GM19324 (cell line): ENCODE measurements around the gene SNRPD1.
"Not testable (repeated sequence)": the region's sequence is repeated elsewhere in the genome, so short reads cannot be mapped to it uniquely, and the experiment has no call there.

Source experiments
- ATAC-seq: cut with Tn5 transposase; IDR thresholded peaks from one replicate; pipeline ENCODE4 v1.9.1; 2021; ENCODE audit warnings: mild to moderate bottlenecking, moderate library complexity; ENCODE audit not compliant: unreplicated experiment, low FRiP score

SNRPD1 gene

GRCh38 chr18:21612125-21613039 is at the start of gene SNRPD1:
TSS of gene SNRPD1 (plus strand) at chr18:21612314. CDS start at chr18:21612430, 116 bp downstream.
- peak; percentile 98 for ATAC-seq

GRCh38 chr18:21571772-21572171 is 40.3 kb upstream of the SNRPD1 start:
- ATAC-seq, result no peak

GRCh38 chr18:21575656-21576055 is 36.5 kb upstream of the SNRPD1 start:
- no peak for ATAC-seq

GRCh38 chr18:21584391-21584790 is 27.7 kb upstream of the SNRPD1 start:
- ATAC-seq, result no peak

- not testable (repeated sequence) for ATAC-seq
Observed at GRCh38 chr18:21592361-21592760, 19.8 kb upstream of the SNRPD1 start.

GRCh38 chr18:21593540-21594257 is 18.4 kb upstream of the SNRPD1 start:
- ATAC-seq, result no peak

- ATAC-seq, result no peak
Observed at GRCh38 chr18:21597620-21598019, 14.5 kb upstream of the SNRPD1 start.

- no peak for ATAC-seq
Observed at GRCh38 chr18:21598726-21599584, 13.2 kb upstream of the SNRPD1 start.

- peak; percentile 50 for ATAC-seq
Observed at GRCh38 chr18:21599585-21600525, 12.3 kb upstream of the SNRPD1 start.

GRCh38 chr18:21600526-21601410 is 11.3 kb upstream of the SNRPD1 start, which contains the start of gene ESCO1:
TSS of gene ESCO1 (minus strand) at chr18:21600704. CDS start at chr18:21574843, 25,861 bp downstream.
- ATAC-seq, result peak; percentile 91

- ATAC-seq, result no peak
Observed at GRCh38 chr18:21602299-21602587, 9.9 kb upstream of the SNRPD1 start.

- no peak for ATAC-seq
Observed at GRCh38 chr18:21604671-21605070, 7.4 kb upstream of the SNRPD1 start.

- no peak for ATAC-seq
Observed at GRCh38 chr18:21605213-21605612, 6.9 kb upstream of the SNRPD1 start.

GRCh38 chr18:21611401-21612124 is 551 bp upstream of the SNRPD1 start:
- not testable (repeated sequence) for ATAC-seq

GRCh38 chr18:21621640-21622039 is 9.5 kb downstream of the SNRPD1 start:
- not testable (repeated sequence) for ATAC-seq

- peak; percentile 96 for ATAC-seq
Observed at GRCh38 chr18:21629089-21629832, 17.1 kb downstream of the SNRPD1 start.

GRCh38 chr18:21632393-21632792 is 20.3 kb downstream of the SNRPD1 start:
- ATAC-seq, result no peak
